GM21447 (cell line): ENCODE data around the gene ZNF554.
"Not testable (repeated sequence)": the region's sequence is repeated elsewhere in the genome, so short reads cannot be mapped to it uniquely, and the experiment has no call there.

ENCODE experiments used
- ATAC-seq: cut with Tn5 transposase; IDR thresholded peaks from one replicate; pipeline ENCODE4 v1.9.1; 2021; ENCODE audit not compliant: unreplicated experiment

The ZNF554 gene

DNA sequence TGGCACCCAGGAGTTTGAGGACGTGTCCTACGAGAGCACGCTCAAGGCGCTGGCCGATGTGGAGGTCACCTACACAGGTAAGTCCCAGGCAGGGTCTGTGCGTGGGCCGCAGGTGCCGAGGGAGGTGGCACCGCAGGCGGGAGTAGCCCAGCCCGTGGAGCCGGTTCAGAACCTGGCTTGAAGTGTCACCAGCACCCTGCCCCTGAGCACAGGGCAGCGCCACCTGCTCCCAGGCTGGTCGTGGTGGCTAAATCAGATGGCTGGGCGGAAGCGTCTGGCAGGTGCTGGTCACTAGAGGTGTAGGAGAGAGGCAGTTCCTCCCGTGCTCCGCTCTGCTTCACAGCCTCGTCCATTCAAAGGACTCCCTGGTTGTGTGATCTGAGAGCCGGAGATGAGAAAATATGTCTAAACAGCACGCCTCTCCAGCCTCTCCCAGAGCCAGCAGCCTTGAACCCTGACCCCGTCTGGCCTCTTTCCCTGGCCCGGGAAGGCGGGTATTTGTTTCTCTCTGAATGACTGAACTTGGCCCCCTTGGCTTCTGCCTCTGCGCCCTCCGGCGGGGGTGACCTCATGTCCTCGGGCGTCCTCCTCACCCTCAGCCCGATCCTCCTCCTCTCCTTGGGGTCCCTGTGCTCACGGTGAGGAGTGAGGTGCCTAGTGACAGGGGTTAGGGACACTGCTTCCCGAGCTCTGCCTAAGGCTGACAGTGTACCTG is 29.0 kb upstream of the ZNF554 start:
- no peak for ATAC-seq

- no peak for ATAC-seq
Measured at GRCh38 chr19:2791440-2791839, 28.2 kb upstream of the ZNF554 start.

DNA sequence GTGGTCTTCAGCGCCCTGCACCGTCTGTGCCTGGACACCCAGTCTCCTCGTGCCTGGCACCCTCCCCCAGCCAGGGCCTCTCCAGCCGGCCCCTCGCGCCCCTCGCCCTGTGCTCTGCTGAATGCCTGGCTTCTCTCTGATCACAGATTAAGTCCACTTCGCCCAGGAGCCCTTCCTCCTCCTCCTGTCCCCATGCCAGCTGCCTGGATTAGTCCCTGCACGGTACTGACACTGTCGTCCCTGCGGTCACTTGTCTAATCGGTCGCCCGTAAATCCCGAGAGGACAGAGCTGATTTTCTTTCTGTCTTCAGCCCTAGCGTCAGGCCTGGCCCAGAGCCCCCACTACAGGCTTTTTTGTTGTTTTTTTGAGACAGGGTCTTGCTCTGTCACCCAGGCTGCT is 27.8 kb upstream of the ZNF554 start:
- ATAC-seq, result no peak

DNA sequence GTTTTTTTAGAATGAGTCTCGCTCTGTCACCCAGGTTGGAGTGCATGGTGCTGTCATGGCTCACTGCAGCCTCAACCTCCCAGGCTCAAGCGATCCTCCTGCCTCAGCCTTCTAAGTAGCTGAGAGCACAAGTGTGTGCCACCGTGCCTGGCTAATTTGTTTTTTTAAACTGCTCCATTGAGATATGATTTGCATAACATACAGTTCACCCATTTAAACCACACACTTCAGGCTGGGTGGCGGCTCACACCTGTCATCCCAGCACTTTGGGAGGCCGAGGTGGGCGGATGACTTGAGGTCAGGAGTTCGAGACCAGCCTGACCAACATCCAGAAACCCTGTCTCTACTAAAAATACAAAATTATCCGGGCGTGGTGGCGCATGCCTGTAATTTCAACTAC is 27.0 kb upstream of the ZNF554 start:
- ATAC-seq, result not testable (repeated sequence)

- ATAC-seq, result no peak
Measured at GRCh38 chr19:2793126-2793525, 26.5 kb upstream of the ZNF554 start.

DNA sequence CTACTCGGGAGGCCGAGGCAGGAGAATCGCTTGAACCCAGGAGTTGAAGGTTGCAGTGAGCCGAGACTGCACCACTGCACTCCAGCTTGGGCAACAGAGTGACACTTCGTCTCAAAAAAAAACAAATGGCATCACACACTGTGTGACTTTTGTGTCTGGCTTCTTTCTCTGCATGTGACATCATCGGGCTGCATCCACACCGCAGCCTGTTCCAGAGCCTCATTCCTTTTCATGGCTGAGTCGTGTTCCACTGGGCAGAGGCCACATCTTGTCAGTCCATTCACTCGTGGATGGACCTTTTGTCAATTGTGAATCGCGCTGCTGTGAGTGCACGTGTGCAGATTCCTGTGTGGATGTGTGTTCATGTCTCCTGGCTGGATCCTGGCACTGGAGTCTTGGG is 26.1 kb upstream of the ZNF554 start:
- no peak for ATAC-seq

- no peak for ATAC-seq
Measured at GRCh38 chr19:2795827-2796658, 23.6 kb upstream of the ZNF554 start.

- ATAC-seq, result no peak
Measured at GRCh38 chr19:2796659-2797266, 22.9 kb upstream of the ZNF554 start.

- no peak for ATAC-seq
Measured at GRCh38 chr19:2797280-2797679, 22.4 kb upstream of the ZNF554 start.

DNA sequence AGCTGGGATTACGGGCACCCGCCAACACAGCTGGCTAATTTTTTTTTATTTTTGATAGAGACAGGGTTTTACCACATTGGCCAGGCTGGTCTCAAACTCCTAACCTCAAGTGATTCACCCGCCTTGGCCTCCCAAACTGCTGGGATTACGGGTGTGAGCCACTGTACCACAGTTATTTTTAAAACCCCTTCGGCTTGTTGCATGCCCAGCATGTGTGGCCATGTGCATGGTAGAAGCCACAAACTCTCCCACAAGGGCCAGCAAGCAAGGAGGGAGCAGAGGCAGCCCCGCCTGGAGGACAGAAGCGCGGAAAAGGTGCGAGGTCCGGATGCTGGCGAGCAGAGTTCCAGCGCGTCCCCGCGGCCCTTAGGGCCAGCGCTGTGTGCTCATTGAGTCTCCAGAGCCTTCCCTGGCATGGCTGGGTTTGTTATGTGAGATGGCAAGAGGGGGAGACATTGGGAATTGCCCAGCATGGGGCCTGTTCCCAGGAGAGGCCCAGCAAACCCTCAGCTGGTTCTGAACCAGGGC is 21.4 kb upstream of the ZNF554 start:
- no peak for ATAC-seq

DNA sequence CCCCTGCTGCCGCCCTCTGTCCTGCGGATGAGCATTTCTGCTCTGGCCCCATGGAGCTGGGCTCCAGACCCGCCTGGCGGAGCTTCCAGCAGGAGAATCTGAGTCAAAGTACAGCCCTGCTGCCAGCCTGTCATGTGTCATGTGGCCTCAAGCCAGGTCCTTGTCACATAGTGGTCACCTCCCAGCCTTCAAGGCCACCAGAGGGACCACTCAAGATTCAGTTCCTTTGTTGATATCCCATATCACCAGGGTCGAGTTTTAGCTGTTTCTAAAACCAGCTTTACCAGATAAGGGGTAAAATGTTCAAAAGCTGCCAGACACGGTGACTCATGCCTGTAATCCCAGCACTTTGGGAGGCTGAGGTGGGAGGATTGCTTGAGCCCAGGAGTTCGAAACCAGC is 20.9 kb upstream of the ZNF554 start:
- ATAC-seq, result no peak

- no peak for ATAC-seq
Measured at GRCh38 chr19:2799273-2800020, 20.2 kb upstream of the ZNF554 start.

DNA sequence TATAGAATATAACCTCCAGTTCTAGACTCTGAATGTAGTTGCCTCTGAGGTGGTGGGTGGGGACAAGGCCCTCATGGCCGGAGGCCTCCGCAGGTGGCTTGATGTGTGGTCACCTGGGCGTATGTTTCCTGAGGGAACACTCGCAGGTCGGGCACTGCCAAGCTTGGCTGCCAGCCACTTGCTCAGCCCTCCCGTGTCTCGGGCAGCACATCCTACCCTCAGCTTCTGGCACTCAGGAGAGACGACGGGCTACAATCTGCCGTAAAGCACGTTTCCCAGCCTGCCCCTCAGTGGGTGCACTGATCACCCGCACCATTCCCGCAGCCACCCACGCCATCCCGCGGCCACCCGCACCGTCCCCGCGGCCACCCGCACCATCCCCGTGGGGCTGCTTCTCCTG is 19.2 kb upstream of the ZNF554 start:
- ATAC-seq, result no peak

GRCh38 chr19:2802826-2803225 is 16.8 kb upstream of the ZNF554 start:
- no peak for ATAC-seq

- no peak for ATAC-seq
Measured at GRCh38 chr19:2803486-2804155, 16.0 kb upstream of the ZNF554 start.

DNA sequence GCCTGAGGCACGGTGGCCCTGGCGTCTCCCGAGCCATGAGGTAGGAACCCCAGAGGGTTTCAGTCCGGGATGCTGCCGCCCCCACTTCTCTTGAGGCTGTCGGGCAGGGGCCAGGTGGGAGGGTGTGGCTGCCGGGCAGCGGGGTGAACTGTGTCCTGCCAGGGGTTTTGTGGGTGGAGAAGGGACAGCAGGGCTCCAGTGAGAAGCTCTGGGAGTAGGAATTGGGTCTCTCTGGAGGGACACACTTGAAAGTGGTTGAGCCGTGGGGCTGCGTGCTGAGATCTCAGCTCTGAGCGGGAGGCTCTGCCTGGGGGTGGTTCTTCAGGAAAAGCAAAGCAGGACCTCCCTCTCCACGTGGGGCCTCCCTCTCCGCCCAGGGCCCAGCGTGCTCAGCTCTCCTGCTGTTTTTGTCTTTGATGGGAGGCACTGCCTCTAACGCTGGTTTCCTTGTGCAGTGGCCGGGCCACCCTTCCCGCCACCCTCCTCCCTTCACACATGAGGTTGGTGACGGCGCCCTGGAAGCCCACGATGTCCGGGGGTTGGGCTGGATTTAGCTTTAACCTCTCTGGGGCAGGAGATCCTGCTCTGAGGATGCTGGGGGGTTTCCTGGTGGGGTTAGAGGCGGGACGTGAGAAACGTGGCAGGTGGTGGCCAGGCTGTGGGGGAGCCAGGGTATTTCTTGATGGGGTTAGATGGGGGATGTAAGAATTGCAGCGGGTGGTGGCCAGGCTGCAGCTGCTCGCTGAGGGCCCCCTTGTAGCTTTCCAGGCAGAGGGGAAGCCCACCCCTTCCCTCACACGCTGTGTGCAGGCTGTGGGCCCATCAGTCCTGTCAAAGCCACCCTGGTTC is 15.3 kb upstream of the ZNF554 start:
- no peak for ATAC-seq

GRCh38 chr19:2805261-2805900 is 14.3 kb upstream of the ZNF554 start:
- no peak for ATAC-seq

DNA sequence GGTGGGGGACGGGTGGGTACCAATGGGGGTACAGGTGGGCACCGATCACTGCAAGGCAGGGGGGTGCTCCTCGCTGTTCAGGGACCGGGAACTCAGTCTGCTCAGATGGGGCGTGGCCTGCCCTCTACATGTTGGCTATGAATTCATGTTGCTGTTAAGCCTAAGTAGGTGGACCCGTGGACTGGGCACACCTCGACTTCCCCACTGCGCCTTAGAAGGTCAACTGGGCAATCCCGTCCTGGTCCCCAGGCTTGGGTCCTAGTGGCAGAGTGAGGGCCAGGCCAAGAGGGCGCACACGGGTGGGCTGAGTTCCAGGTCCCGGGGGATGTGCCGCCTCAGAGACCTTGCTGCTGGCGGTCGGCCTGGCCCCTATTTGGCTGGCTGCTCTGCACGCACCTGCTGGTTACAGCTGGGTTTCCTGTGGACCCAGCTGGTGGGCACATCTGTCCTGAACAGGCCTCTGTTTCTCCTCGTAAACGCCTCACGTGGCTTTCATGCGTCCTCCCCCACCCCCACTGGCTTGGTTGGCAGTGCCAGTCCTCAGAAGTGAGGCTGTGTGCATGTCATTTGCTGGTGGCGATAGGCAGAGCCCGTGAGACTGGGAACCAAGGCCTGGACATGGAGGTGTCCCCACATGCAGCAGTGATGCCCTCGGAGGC is 13.5 kb upstream of the ZNF554 start:
- no peak for ATAC-seq
